IMR-90 (cell line): Measurements from ENCODE around the gene TMPRSS6. TPM values are rescaled to one million over a fixed set of nuclear protein-coding genes. Genes with fewer than 3 reads are reported as not detected.
A peak's percentile ranks its signal among the peaks of the same experiment; 100 is the strongest.

Experiments used
- ATAC-seq: fragments of 200-7000 bp; cut with Tn5 transposase; 2 replicates; pipeline ENCODE4 v1.9.1; 2020; ENCODE audit warnings: low read depth, mild to moderate bottlenecking, moderate library complexity
- BruUV-seq: library from RNA; stranded (reverse); fragments of 400-500 nt; replicated peaks from 2 replicates; lab custom pipeline; 2021; lab: Mats Ljungman, UMichigan
- CTCF ChIA-PET: fragments of 300-600 bp; formaldehyde crosslinking; extraction: SDS; loops from one replicate; lab custom pipeline; 2021; ENCODE audit warnings: antibody characterized with exemption; lab: Yijun Ruan, JAX
- POLR2A ChIA-PET: fragments of 300-600 bp; sonication (Branson Sonifier 250); formaldehyde crosslinking; loops from one replicate; lab custom pipeline; 2022; ENCODE audit warnings: antibody characterized with exemption; ENCODE audit not compliant: unreplicated experiment; lab: Charles Lee
- DNase-seq: peaks from one replicate; pipeline ENCODE4 v3.0.0; 2013
- H2AFZ ChIP-seq: replicated peaks from 2 replicates; pipeline ENCODE3; 2013; ENCODE audit warnings: low read length, mild to moderate bottlenecking; ENCODE audit not compliant: poor library complexity
- H2AK5ac ChIP-seq: 2 replicates; pipeline ENCODE4 v1.6.1; 2013; ENCODE audit warnings: low read depth, low read length, inconsistent platforms
- H2AK9ac ChIP-seq: replicated peaks from 2 replicates; pipeline ENCODE3; 2013; ENCODE audit warnings: mild to moderate bottlenecking, low read depth, low read length, moderate library complexity; ENCODE audit not compliant: poor library complexity
- H2BK120ac ChIP-seq: 2 replicates; pipeline ENCODE4 v1.6.1; 2013; ENCODE audit warnings: low read depth, low read length, inconsistent platforms
- H2BK15ac ChIP-seq: 3 replicates; pipeline ENCODE4 v1.6.1; 2013; ENCODE audit warnings: low read depth, low read length, inconsistent platforms
- H2BK20ac ChIP-seq: 2 replicates; pipeline ENCODE4 v1.6.1; 2013; ENCODE audit warnings: low read depth, mild to moderate bottlenecking, inconsistent platforms, low read length, moderate library complexity
- H2BK5ac ChIP-seq: 2 replicates; pipeline ENCODE4 v1.6.1; 2013; ENCODE audit warnings: mild to moderate bottlenecking, low read depth, low read length, inconsistent platforms; ENCODE audit not compliant: poor library complexity, severe bottlenecking
- H3K14ac ChIP-seq: replicated peaks from 2 replicates; pipeline ENCODE4 v1.6.1; 2013; ENCODE audit warnings: low read depth, low read length, inconsistent platforms
- H3K18ac ChIP-seq: 2 replicates; pipeline ENCODE4 v1.6.1; 2013; ENCODE audit warnings: low read depth, low read length, control low read depth
- H3K23ac ChIP-seq: 2 replicates; pipeline ENCODE4 v1.6.1; 2013; ENCODE audit warnings: low read depth, low read length, inconsistent platforms
- H3K27ac ChIP-seq: 2 replicates; pipeline ENCODE4 v1.5.1; 2013; ENCODE audit warnings: mild to moderate bottlenecking, control low read depth, low read length; ENCODE audit not compliant: insufficient read depth
- H3K27me3 ChIP-seq: 2 replicates; pipeline ENCODE4 v1.6.1; 2013; ENCODE audit warnings: low read length; ENCODE audit not compliant: control insufficient read depth, insufficient read depth
- H3K36me3 ChIP-seq: 2 replicates; pipeline ENCODE4 v1.6.1; 2013; ENCODE audit warnings: low read length, mixed read lengths; ENCODE audit not compliant: control insufficient read depth, insufficient read depth
- H3K4ac ChIP-seq: 2 replicates; pipeline ENCODE4 v1.6.1; 2013; ENCODE audit warnings: low read depth, low read length, inconsistent platforms
- H3K4me1 ChIP-seq: 2 replicates; pipeline ENCODE4 v1.6.1; 2013; ENCODE audit warnings: low read length, mixed read lengths; ENCODE audit not compliant: control insufficient read depth, insufficient read depth
- H3K4me2 ChIP-seq: 2 replicates; pipeline ENCODE4 v1.6.1; 2013; ENCODE audit warnings: low read depth, mild to moderate bottlenecking, control low read depth, low read length, moderate library complexity
- H3K4me3 ChIP-seq: 2 replicates; pipeline ENCODE4 v1.5.1; 2013; ENCODE audit warnings: low read depth, mild to moderate bottlenecking, control low read depth, low read length, moderate library complexity; ENCODE audit not compliant: insufficient read depth
- H3K56ac ChIP-seq: 2 replicates; pipeline ENCODE4 v1.6.1; 2013; ENCODE audit warnings: low read length, inconsistent platforms; ENCODE audit not compliant: insufficient read depth; ENCODE audit errors: extremely low read depth
- H3K79me1 ChIP-seq, 2 experiments: 2 replicates each; pipeline ENCODE4 v1.6.1; 2013; ENCODE audit warnings: low read length in 2 of 2, inconsistent platforms in 1 of 2, low read depth in 1 of 2
- H3K9ac ChIP-seq: 2 replicates; pipeline ENCODE4 v1.6.1; 2013; ENCODE audit warnings: low read depth, low read length, control low read depth
- H3K9me1 ChIP-seq: 2 replicates; pipeline ENCODE4 v1.6.1; 2013; ENCODE audit warnings: low read length, inconsistent platforms; ENCODE audit not compliant: insufficient read depth
- H3K9me3 ChIP-seq: 2 replicates; pipeline ENCODE4 v1.6.1; 2013; ENCODE audit warnings: low read length; ENCODE audit not compliant: control insufficient read depth, insufficient read depth
- H4K20me1 ChIP-seq: 2 replicates; pipeline ENCODE4 v1.6.1; 2013; ENCODE audit warnings: low read length, inconsistent platforms; ENCODE audit not compliant: insufficient read depth
- H4K5ac ChIP-seq: 2 replicates; pipeline ENCODE4 v1.6.1; 2013; ENCODE audit warnings: mild to moderate bottlenecking, low read depth, low read length, control low read depth
- H4K8ac ChIP-seq, 2 experiments: 2 replicates each; pipeline ENCODE4 v1.6.1; 2013; ENCODE audit warnings: low read depth in 2 of 2, low read length in 2 of 2, control low read depth in 1 of 2, inconsistent platforms in 1 of 2
- H4K91ac ChIP-seq: 2 replicates; pipeline ENCODE4 v1.6.1; 2013; ENCODE audit warnings: low read depth, low read length, inconsistent platforms; ENCODE audit not compliant: insufficient read depth
- CHD1 ChIP-seq: IDR thresholded peaks from 2 replicates; pipeline ENCODE4 v1.6.1; 2012; ENCODE audit warnings: low read depth, low read length, improper control_type of control experiment
- FOS ChIP-seq: fragments of 150-350 bp; IDR thresholded peaks from 2 replicates; pipeline ENCODE4 v1.6.1; 2016; ENCODE audit warnings: low read depth, low read length
- MAZ ChIP-seq: IDR thresholded peaks from 2 replicates; pipeline ENCODE4 v1.6.1; 2012; ENCODE audit warnings: low read depth, mild to moderate bottlenecking, low read length, improper control_type of control experiment, moderate library complexity, borderline replicate concordance
- MXI1 ChIP-seq: IDR thresholded peaks from 2 replicates; pipeline ENCODE4 v1.6.1; 2012; ENCODE audit warnings: low read depth, mild to moderate bottlenecking, low read length, moderate library complexity, borderline replicate concordance
- RCOR1 ChIP-seq: IDR thresholded peaks from 2 replicates; pipeline ENCODE4 v1.6.1; 2012; ENCODE audit warnings: mild to moderate bottlenecking, low read length, improper control_type of control experiment; ENCODE audit not compliant: insufficient replicate concordance
- WGBS, 2 experiments: methylation state at CpG; one replicate each; pipeline versions ENCODE4 v1.1.5 to v1.1.7; 2013; ENCODE audit warnings: missing lambda C conversion rate in 2 of 2; ENCODE audit not compliant: insufficient read length in 1 of 2; ENCODE audit errors: extremely low coverage in 2 of 2; 5-methylcytosine and 5-hydroxymethylcytosine counted together
- dilution Hi-C: fragments of 300-500 bp; cut with HindIII; formaldehyde crosslinking; loops from one replicate; pipeline ENCODE4 v1.14.3; 2018; ENCODE audit warnings: low sequenced_read_pairs; ENCODE audit not compliant: unreplicated experiment
- in situ Hi-C: fragments of 300-500 bp; cut with MboI; formaldehyde crosslinking; loops from 3 replicates; pipeline ENCODE4 v1.14.3; 2019; ENCODE audit warnings: low sequenced_read_pairs, inconsistent platforms, mixed read lengths
- intact Hi-C: fragments of 100-400 bp; cut with micrococcal nuclease; formaldehyde crosslinking; loops from 2 replicates; pipeline ENCODE4 v1.10.0; 2022
- polyA plus RNA-seq, 3 experiments: library from polyadenylated mRNA; depleted of rRNA; stranded (reverse); fragments of >200 nt; gene quantifications; 2 replicates each; pipeline ENCODE4 v1.2.3, GENCODE V29; 2012; ENCODE audit warnings: low replicate concordance in 1 of 3
- total RNA-seq: library from RNA; depleted of rRNA; stranded (reverse); fragments of >200 nt; gene quantifications from 2 replicates; pipeline ENCODE4 v1.2.3, GENCODE V29; 2012
- TF ChIP-seq, protein P1 (sequence below): fragments of 150-350 bp; IDR thresholded peaks from 2 replicates; pipeline ENCODE4 v1.6.1; 2016; ENCODE audit warnings: low read depth, mild to moderate bottlenecking, low read length, moderate library complexity, borderline replicate concordance

TMPRSS6 gene
- total and polyA plus RNA-seq, 2 of the 4 experiments (the other 2 are of a cell fraction): not detected

- Histone ChIP-seq H3K4me1 (no peaks in the 10 kb centered on the region), H3K9ac (no peak overlapping the region), H3K79me1 (no peaks in the 10 kb centered on the region), H3K27me3 (peaks cover 41% of the 10 kb centered on the region), H3K9me3 (no peaks in the 10 kb centered on the region), H4K5ac (no peak overlapping the region), H4K91ac (no peak overlapping the region), H2AK5ac (no peak overlapping the region), H2BK120ac (no peak overlapping the region), H3K36me3 (no peaks in the 10 kb centered on the region), H3K4me2 (no peak overlapping the region), H4K8ac (no peak overlapping the region), H4K20me1 (no peaks in the 10 kb centered on the region), H2AK9ac (no peak overlapping the region), H2AFZ (peak overlapping the region; percentile 39), H3K27ac (no peak overlapping the region), H2BK15ac (no peak overlapping the region), H3K9me1 (no peaks in the 10 kb centered on the region), H3K23ac (no peak overlapping the region), H2BK20ac (no peak overlapping the region), H3K4ac (no peak overlapping the region), H3K56ac (no peak overlapping the region), H3K4me3 (no peak overlapping the region), H2BK5ac (no peak overlapping the region), H3K18ac (no peak overlapping the region), H3K14ac (no peak overlapping the region)
- intact Hi-C loops: no loop called here
- WGBS, 2 experiments: 62% methylated on average over 3 of the region's 10 CpGs; no CpG with 5 or more reads in 1 of the 2 experiments
- DNase-seq: peak; percentile 7
- no peak for ATAC-seq
- ChIA-PET POLR2A (no interaction called here), CTCF (no interaction called here)
- dilution Hi-C loops: no loop called here
- in situ Hi-C loops: no loop called here
- TF ChIP-seq, protein P1, sequence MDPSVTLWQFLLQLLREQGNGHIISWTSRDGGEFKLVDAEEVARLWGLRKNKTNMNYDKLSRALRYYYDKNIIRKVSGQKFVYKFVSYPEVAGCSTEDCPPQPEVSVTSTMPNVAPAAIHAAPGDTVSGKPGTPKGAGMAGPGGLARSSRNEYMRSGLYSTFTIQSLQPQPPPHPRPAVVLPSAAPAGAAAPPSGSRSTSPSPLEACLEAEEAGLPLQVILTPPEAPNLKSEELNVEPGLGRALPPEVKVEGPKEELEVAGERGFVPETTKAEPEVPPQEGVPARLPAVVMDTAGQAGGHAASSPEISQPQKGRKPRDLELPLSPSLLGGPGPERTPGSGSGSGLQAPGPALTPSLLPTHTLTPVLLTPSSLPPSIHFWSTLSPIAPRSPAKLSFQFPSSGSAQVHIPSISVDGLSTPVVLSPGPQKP: no peak
- TF ChIP-seq MAZ (no peak), CHD1 (no peak), FOS (no peak), MXI1 (no peak), RCOR1 (no peak)
- BruUV-seq: no TSS peak
Measured at GRCh38 chr22:37082251-37082873, 27.2 kb downstream of the TMPRSS6 start.
